Measurements from ENCODE around the gene CIDEA.

Gene CIDEA, protein sequence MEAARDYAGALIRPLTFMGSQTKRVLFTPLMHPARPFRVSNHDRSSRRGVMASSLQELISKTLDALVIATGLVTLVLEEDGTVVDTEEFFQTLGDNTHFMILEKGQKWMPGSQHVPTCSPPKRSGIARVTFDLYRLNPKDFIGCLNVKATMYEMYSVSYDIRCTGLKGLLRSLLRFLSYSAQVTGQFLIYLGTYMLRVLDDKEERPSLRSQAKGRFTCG

DNA sequence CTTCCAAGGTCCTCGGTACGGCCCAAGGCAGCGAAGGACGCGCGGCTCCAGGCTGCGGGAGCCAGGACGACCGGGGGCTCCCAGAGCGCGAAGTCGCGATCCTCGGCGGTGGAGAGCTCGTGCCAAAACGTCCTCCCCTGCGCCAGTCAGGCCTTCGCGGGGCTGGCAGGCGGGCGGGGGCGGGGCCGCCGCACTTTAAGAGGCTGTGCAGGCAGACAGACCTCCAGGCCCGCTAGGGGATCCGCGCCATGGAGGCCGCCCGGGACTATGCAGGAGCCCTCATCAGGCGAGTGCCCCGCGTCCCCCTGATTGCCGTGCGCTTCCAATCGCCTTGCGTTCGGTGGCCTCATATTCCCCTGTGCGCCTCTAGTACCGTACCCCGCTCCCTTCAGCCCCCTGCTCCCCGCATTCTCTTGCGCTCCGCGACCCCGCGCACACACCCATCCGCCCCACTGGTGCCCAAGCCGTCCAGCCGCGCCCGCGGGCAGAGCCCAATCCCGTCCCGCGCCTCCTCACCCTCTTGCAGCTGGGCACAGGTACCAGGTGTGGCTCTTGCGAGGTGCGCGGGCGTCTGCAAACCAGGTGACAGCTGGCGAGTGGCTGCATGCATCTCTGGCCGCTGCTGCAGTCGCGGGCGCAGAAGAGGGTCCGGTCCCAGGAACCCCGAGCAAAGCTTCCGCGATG lies at the start of gene CIDEA:
TSS of gene CIDEA (plus strand) at position 226 of the 684 bp plus-strand sequence. CDS start at position 249, 23 bp downstream.
- no peak for TF ChIP-seq YY1 (IDR thresholded peaks at IDR 0.05; ENCODE audit: low read depth)
- no peak for TF ChIP-seq TCF12 (IDR thresholded peaks at IDR 0.05; ENCODE audit: low read depth)
- TF ChIP-seq, protein P1, sequence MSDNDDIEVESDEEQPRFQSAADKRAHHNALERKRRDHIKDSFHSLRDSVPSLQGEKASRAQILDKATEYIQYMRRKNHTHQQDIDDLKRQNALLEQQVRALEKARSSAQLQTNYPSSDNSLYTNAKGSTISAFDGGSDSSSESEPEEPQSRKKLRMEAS (IDR thresholded peaks at IDR 0.05): no peak
- TF ChIP-seq EP300 (IDR thresholded peaks at IDR 0.05; ENCODE audit: borderline replicate concordance): no peak
- no peak for TF ChIP-seq CREB1 (IDR thresholded peaks at IDR 0.05; ENCODE audit: low read depth)
- TF ChIP-seq, protein P2, sequence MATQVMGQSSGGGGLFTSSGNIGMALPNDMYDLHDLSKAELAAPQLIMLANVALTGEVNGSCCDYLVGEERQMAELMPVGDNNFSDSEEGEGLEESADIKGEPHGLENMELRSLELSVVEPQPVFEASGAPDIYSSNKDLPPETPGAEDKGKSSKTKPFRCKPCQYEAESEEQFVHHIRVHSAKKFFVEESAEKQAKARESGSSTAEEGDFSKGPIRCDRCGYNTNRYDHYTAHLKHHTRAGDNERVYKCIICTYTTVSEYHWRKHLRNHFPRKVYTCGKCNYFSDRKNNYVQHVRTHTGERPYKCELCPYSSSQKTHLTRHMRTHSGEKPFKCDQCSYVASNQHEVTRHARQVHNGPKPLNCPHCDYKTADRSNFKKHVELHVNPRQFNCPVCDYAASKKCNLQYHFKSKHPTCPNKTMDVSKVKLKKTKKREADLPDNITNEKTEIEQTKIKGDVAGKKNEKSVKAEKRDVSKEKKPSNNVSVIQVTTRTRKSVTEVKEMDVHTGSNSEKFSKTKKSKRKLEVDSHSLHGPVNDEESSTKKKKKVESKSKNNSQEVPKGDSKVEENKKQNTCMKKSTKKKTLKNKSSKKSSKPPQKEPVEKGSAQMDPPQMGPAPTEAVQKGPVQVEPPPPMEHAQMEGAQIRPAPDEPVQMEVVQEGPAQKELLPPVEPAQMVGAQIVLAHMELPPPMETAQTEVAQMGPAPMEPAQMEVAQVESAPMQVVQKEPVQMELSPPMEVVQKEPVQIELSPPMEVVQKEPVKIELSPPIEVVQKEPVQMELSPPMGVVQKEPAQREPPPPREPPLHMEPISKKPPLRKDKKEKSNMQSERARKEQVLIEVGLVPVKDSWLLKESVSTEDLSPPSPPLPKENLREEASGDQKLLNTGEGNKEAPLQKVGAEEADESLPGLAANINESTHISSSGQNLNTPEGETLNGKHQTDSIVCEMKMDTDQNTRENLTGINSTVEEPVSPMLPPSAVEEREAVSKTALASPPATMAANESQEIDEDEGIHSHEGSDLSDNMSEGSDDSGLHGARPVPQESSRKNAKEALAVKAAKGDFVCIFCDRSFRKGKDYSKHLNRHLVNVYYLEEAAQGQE (IDR thresholded peaks at IDR 0.05; ENCODE audit: low read depth): no peak
- TF ChIP-seq EGR1 (IDR thresholded peaks at IDR 0.05): no peak
- TF ChIP-seq, protein P3, sequence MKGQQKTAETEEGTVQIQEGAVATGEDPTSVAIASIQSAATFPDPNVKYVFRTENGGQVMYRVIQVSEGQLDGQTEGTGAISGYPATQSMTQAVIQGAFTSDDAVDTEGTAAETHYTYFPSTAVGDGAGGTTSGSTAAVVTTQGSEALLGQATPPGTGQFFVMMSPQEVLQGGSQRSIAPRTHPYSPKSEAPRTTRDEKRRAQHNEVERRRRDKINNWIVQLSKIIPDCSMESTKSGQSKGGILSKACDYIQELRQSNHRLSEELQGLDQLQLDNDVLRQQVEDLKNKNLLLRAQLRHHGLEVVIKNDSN (IDR thresholded peaks at IDR 0.05): no peak
- TF ChIP-seq CEBPB (IDR thresholded peaks at IDR 0.05): no peak
- TF ChIP-seq RAD21 (IDR thresholded peaks at IDR 0.05; ENCODE audit: low read depth): no peak
- no peak for TF ChIP-seq TAF1 (IDR thresholded peaks at IDR 0.05; ENCODE audit: low read depth)

DNA sequence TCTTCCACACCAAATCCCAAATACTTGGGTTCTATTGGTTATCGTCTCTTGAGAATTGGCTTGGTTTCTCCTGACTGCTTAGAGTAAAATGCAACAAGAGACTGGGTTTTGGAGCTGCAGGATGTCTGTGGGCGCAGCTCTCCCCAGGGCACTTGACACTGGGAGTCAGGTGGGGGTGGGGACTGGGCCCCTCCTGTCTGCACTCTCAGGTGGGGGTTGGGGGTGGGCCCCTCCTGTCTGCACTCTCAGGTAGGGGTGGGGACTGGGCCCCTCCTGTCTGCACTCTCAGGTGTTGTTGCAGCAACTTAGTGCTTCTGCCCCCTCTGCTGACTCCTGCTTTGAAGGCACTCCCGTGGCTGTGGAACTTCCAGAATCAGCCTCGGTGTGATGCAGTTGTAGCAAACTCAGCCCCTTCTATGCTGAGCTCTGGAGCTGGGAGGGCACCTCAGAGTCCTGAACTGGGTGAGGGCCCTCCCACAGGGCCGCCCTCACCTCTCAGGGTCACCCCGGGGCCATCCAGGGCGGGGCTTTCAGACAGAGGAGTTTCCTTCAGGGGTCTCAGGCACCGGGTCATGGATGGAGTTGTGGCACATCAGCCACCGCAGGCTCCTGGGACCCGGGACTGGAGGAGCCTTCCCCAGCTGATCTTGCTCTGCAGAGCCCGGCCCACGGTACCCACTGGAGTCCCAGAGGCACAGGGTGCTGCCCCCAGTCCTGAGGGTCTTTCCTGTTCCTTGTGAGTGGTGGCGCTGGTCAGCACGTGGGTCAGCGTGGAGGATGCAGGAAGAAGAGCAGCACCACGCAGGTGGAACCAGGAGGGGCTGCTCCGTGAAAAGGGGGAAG lies 22.9 kb upstream of the CIDEA start:
- TF ChIP-seq, protein P1 (IDR thresholded peaks at IDR 0.05): no peak
- TF ChIP-seq TEAD4 (IDR thresholded peaks at IDR 0.05) (no peak), ZBTB7A (IDR thresholded peaks at IDR 0.05; ENCODE audit: low read depth) (no peak), NFIC (IDR thresholded peaks at IDR 0.05) (no peak), RAD21 (IDR thresholded peaks at IDR 0.05; ENCODE audit: low read depth) (no peak)

DNA sequence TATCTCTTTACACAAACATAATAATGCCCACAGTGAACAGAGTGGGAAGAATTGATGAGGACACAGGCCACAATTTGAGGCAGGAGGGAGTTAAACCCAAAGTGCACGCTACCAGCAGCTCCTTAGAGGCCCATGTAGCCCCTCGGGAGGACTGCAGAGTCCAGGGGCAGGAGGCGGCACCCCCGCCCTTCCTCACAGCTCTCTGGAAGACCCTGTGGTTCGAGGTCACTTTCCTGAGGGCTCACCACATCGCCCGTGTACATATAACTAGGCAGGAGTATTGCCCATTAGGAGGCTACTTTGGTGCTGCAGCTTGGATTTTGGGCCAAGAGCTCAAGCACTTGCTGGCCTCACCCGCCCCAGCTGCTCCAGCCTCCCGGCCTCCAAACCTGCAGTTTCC lies 22.2 kb upstream of the CIDEA start:
- TF ChIP-seq, protein P3 (IDR thresholded peaks at IDR 0.05): no peak
- TF ChIP-seq CEBPB (IDR thresholded peaks at IDR 0.05) (no peak), TCF12 (IDR thresholded peaks at IDR 0.05; ENCODE audit: low read depth) (no peak), EP300 (IDR thresholded peaks at IDR 0.05; ENCODE audit: borderline replicate concordance) (no peak), CREB1 (IDR thresholded peaks at IDR 0.05; ENCODE audit: low read depth) (no peak), TAF1 (IDR thresholded peaks at IDR 0.05; ENCODE audit: low read depth) (no peak)
- TF ChIP-seq, protein P2 (IDR thresholded peaks at IDR 0.05; ENCODE audit: low read depth): no peak

DNA sequence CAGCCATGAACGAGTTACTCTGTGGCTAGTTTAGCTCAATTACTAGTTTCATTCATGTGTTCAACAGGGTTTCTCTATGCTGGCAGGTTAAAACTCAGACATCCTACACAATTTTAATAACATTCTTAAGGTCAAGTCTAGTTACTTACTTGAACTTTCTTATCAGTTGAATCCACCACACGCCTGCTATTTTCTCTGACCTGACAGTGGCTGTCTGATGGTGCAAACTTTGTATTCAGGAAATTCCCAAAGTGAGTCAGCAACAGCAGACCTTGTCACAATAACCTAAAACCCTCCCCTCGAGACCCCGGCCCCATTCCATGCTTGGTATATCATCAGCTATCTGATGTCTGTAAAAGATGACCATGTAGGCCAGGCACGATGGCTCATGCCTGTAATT lies 20.8 kb upstream of the CIDEA start:
- no peak for TF ChIP-seq CREB1 (IDR thresholded peaks at IDR 0.05; ENCODE audit: low read depth)

DNA sequence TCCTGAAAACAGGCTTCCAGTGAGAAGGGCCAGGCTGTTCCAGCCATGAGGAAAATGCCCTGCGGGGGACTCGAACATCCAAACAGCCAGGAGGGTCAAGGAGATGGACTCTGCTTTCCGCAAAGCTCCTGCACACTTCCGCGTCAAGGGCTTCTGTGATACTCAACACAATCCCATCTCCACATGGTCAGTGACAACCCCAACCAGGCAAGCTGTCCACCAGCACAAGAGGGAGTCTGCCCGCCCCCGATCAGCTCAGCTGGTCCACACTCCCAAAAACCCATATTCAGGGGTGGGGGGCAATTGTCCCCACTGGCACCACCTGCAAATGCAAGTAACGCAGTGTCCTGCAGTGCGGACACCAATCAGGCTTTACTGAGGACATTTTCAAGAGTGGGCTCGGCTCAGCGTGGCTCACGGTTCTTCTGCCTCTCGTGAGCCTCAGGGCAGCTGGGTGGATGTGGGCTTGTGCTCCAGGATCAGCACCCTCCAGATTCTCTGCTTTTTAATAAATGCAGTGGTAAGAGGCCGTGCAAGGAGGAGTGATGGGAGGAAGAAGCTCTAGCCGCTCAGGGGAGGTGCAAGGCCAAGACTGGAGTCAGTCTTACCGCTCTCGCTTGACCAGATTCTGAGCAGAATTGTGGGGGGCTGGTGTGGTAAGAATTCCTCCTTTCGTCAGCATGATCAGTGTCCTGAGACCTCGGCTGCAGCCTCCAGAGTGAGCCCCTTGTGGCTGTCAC lies 19.5 kb upstream of the CIDEA start:
- no peak for TF ChIP-seq RAD21 (IDR thresholded peaks at IDR 0.05; ENCODE audit: low read depth)
- TF ChIP-seq CREB1 (IDR thresholded peaks at IDR 0.05; ENCODE audit: low read depth): no peak

DNA sequence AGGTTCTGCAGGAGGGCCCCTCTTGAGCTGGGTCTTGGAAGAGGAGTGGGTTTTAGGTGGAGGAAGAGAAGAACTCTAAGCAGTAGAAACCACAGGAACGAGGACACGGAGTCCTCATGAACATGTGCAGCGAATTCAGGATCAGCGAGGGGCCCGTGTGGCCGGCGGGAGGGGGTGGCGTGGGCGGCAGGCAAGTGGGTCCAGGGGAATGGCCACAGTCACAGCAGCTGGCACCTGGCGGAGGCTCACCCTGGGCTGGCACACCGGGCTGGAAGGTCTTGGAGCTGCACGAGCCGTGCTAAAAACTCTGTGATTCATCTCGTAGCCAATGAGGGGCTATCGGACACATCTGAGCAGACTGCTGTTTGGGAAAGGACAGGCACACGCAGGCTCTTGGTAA lies 18.0 kb upstream of the CIDEA start:
- TF ChIP-seq ZBTB7A (IDR thresholded peaks at IDR 0.05; ENCODE audit: low read depth) (no peak), EGR1 (IDR thresholded peaks at IDR 0.05) (no peak), CEBPB (IDR thresholded peaks at IDR 0.05) (no peak), NFIC (IDR thresholded peaks at IDR 0.05) (no peak), FOXM1 (IDR thresholded peaks at IDR 0.05; ENCODE audit: borderline replicate concordance, low read depth) (no peak), TEAD4 (IDR thresholded peaks at IDR 0.05) (no peak), YY1 (IDR thresholded peaks at IDR 0.05; ENCODE audit: low read depth) (no peak), TAF1 (IDR thresholded peaks at IDR 0.05; ENCODE audit: low read depth) (no peak), RAD21 (IDR thresholded peaks at IDR 0.05; ENCODE audit: low read depth) (no peak), TCF12 (IDR thresholded peaks at IDR 0.05; ENCODE audit: low read depth) (no peak), CREB1 (IDR thresholded peaks at IDR 0.05; ENCODE audit: low read depth) (no peak), EP300 (IDR thresholded peaks at IDR 0.05; ENCODE audit: borderline replicate concordance) (no peak)
- TF ChIP-seq, protein P2 (IDR thresholded peaks at IDR 0.05; ENCODE audit: low read depth): no peak
- TF ChIP-seq, protein P3 (IDR thresholded peaks at IDR 0.05): no peak
- TF ChIP-seq, protein P1 (IDR thresholded peaks at IDR 0.05): no peak
